ENCODE results near the gene GLI3.

Gene GLI3

DNA sequence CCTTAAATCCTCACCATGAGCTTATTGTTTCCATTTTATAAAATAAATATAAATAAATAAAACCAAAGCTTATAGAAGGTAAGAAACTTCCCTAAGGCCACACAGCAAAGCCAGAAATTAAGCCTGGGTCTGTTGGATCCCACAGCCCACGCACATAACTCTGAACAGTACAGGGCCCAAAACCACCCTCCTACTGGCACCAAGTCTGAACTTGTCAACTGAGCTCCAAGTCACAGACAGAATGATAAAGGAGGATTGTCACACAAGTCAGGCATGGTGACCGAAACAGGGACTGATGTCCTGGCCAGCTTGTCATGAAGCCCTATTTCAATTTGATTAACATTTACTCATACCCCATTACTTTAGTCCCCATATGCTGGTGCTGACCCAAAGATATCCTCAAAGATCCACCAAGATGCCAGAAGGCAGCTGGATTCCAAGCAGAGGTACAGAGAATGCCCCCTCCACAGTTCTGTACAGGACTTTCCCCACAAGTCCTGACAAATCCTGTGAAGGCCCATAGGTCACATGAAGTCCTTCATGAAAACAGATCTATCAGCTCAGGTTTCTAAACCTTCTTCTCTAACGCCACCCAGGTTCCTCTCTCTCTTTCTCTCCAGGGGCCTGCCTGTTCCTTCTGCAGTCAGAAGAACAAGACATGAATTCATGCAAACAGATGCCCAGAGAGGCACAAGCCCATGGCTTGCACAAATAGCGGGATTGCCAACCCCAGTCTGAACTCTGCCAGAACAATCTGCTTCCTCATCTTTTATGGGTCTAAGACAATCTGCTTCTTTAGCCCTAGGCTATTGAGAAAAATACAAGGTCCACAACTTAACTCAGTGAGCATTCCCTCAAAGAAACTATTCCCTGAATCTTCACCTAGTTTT lies 60.9 kb downstream of the GLI3 start:
- DNase-seq (ENCODE audit: low read depth) = no peak

DNA sequence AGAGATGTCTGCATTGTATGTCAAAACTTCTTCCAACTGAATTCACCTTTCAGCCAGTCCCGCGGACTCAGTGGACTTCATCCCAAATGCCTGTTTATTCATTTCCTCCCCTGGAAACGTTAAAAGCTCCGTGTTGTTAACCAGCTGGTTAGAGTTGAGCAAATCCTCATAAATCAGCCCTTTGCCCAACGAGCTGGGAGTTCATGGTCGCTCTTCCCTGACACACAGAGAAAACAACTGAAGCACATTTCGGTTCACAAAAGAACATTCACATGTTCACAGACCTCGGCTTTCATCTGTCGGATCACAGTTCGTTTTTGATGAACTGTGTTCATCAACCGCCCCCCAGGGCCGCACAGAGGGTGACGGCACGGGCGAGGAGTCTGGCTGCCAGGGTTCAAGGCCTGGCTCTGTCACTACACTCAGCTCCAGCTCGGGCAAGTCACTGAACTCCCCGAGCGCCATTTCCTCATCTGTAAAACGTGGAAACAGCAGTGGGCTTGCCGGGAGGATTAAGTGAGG lies 62.6 kb downstream of the GLI3 start:
- no peak for DNase-seq (ENCODE audit: low read depth)

DNA sequence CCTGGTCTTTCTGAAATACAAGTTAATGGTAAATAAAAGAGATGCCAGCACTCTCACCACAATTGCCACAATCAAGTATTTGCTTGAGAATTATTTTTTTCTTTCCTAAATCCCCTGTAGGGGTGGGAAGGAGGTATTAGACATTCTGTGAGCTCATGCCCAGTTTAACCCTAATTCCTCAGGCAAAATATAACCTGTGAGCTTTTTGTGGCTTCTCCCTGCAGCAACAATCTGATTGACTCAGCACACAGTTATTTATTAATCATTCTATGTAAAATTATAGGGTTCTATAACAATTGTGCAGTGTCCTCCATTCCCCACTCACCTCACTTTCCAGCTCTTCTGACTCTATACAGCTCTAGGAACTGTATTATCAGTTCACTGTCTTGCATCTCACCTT lies 66.3 kb downstream of the GLI3 start:
- no peak for DNase-seq (ENCODE audit: low read depth)

DNA sequence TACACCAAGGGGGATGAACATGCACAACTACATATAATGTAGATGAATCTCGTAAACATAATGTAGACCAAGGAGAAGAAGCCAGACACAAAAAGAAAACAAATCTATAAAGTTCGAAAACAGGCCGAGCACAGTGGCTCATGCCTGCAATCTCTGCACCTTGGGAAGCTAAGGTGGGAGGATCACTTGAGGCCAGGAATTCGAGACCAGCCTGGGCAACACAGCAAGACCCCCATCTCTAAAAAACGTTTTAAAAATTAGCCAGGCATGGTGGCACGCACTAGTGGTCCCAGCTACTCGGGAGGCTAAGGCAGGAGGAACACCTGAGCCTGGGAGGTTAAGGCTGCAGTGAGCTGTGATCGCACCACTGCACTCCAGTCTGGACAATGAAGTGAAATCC lies 68.5 kb downstream of the GLI3 start:
- no peak for DNase-seq (ENCODE audit: low read depth)

DNA sequence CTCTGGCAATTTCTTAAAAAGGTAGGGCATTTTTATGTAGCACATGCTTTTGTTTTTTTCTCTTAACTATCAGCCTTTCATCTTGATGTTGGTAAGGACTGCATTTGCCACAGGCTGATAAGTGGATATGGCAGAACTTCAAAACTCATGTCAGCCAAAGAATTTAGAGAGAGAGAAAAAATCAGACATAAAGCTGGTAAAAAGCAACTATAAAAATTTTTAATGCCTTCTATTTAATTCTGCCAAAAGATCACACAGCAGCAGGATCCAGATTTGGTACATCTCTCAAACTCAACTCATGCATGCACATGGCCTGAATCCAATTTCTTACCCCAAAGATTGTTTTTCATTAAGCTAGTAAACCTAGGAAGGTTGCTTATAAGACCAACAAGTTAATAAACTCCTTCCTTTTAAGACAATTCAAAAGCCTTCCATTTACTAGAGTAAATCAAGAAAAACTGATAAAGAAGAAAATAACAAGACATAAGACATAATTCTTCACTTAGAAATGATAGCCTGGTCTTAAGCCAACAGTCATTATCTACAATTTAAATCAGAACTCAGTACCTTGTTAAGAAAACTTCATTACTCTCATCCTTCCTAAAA lies 69.3 kb downstream of the GLI3 start:
- no peak for DNase-seq (ENCODE audit: low read depth)

DNA sequence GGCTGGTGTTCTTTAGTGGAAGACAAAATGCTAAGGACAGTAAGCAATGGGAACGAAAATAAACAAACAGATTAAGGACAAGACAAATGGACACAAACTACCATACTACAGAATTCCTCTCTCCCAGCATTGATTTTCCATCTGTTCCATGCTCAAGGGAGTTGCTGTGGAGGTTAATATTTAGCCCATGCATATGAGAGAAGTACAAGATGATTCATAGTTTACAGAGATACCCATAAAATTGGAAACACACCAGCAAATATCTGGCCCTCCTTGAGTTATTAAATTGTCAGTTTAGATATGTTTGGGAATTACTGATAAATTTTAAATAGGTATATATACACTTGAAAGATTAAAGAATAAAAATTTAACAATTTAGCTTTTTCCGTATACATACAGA lies 69.8 kb downstream of the GLI3 start:
- DNase-seq (ENCODE audit: low read depth) = no peak

DNA sequence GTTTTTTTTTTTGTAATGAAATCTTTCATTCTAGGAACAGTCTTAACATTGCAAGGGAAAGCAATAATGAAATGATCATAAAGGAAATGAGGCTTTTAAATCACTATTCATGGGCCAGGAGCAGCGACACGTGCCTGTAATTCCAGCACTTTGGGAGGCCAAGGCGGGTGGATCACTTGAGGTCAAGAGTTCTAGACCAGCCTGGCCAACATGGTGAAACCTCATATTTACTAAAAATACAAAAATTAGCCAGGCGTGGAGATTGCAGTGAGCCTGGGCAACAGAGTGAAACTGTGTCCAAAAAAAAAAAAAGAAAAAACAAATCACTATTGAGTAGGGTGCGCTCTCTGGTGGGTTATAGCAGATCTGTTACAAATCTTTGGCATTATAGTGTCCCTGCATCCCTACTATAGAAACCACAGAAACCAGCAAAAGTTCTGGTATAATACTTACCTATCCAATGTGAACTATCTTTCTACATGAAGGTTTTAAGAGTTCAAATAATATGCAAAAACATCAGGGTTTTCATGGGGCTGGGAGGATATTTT lies 72.1 kb downstream of the GLI3 start:
- DNase-seq (ENCODE audit: low read depth) = no peak

DNA sequence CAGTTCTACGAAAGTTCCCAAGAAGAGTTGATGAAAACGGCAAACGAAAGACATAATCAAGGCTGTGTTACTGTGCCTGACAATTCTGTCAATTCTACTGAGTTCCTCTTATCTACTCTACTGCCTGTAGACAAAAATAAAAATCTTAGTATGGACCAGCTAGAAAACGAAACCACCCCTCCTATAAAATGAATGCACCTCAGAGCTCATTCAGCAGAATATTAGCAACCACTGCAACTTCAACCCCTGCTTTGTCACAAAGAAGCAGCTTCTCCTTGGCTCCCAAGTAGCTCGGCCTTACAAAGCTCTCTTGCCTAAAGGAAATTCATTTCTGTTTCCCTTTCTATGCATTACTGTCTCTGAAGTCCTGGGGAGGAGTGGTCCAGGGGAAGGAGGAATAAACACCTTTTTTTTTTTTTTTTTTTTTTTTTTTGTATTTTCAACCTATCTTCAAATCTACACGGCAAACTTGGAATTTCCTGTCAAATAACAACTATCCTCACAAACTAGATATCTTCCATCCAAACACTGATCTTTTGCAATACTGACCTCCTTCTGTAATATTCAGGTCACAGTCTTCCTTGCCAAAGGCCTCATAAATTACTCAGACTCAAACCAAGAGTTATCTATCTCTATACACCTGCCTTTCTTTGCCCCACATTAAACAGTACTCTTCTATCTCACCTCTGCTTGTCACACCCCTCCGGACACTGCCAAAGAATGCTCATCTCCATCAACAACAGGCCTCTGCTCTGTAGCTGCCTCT lies 74.3 kb downstream of the GLI3 start:
- DNase-seq (ENCODE audit: low read depth) = no peak

DNA sequence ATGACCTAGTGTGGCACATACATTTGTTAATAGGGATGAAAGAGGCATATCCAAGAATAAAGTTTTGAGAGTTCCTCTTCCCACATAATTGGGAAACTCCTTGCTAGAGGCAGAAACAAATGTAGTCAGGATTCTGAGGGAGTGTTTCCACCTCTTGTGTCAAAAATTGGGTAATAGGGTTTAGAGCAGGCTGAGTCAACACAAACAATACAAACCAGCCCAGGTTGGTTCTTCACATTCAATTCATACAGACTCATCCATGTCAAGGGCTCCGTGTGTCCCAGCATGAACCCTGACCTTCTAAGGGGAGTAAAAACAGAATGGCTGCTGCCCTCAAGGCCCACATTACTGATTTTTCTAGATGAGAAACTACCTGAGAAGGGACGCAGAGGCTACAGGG lies 75.3 kb downstream of the GLI3 start:
- no peak for DNase-seq (ENCODE audit: low read depth)

DNA sequence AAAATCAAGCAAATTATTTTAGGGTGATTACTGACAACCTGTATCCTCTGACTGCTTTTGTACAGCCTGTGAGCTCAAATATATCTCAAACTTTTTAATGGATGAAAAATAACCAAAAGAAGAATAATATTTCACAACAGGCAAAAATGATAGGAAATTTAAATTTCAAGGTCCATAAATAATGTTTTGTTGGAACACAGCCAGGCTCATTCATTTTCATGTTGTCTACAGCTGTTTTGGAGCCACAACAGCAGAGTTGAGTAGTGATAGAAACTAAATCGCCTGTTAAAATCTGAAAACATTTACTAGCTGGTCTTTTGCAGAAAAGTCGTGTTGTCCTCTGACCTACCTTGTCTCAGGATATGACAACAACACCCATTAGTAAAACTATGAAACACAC lies 75.9 kb downstream of the GLI3 start:
- no peak for DNase-seq (ENCODE audit: low read depth)

DNA sequence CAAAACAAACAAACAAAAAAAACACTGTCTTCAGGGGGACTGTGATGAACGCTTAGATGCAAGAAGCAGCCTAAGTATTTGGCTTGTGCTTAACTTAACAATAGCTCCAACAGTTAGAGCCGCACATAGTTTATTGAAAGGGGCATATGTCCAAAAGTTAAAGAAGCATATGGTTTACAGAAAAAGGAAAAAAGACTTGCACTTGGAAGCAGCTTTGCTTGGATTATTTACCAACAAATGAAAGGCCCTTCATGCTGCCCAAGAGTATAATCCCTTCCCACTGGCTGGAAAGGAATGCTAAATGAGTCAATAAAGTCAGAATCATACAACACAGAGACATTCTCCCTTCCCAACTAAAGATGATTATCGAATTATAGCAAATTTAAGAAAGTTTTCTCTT lies 77.9 kb downstream of the GLI3 start:
- no peak for DNase-seq (ENCODE audit: low read depth)

DNA sequence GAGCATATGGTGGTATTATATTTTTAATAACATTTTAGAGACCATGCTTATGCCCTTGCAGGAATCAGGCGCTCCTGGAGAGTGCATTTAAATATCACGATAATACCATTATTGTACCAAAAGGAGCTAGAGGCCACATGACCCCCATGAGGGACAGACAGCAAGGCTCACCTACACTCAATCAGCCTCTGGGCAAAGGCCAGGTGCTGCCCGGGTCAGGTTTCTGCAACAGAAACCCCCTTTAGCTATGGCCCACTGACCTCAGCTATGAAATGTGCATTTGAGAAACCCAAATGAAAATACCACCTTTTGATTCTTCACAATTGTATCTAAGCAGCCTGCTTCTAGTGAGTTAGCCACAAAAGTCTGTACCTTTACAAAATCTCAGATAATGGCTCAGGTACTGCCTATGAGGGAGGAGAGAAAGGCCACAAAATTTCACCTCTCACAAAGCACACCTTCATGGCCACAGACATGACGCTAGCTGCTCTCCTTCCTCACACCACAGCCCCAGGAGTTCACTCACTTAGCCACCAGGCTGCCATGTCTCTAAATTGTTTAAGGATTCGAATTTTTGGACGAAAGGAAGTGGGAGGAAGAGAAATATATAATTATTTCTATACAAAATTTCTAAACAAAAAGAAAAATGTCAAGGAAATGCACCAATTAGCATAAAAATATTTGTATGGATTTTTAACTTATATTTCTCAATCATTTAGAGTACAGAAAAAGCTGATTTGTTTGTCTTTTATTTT lies 79.9 kb downstream of the GLI3 start:
- DNase-seq (ENCODE audit: low read depth) = no peak

DNA sequence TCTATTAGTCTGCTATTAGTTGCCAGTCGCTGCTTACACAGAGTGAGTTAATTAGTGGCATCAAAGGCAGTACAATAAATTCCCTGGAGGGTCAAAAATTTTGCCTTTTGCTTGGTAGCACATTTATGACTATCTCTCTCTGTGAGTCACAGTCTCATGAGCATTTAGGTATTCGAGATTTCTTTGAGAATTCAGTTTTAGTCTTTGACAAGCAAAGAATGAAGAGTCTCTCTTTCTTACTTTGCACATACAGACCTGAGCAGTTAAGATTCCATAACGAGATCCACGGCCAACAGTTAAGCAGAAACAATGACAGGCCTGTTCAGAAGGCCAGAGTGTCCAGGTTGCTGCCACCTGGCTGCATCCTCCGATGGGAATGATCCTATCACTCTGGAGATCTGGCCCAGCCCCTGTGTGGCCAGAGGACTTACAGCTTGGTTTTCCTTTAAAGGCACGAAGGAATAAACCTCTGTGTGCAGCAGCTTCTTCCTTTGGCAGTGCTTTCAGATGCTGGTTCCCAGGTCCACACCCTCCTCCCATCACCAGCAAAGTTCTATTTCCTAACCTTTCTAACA lies 80.6 kb downstream of the GLI3 start:
- DNase-seq (ENCODE audit: low read depth) = no peak

DNA sequence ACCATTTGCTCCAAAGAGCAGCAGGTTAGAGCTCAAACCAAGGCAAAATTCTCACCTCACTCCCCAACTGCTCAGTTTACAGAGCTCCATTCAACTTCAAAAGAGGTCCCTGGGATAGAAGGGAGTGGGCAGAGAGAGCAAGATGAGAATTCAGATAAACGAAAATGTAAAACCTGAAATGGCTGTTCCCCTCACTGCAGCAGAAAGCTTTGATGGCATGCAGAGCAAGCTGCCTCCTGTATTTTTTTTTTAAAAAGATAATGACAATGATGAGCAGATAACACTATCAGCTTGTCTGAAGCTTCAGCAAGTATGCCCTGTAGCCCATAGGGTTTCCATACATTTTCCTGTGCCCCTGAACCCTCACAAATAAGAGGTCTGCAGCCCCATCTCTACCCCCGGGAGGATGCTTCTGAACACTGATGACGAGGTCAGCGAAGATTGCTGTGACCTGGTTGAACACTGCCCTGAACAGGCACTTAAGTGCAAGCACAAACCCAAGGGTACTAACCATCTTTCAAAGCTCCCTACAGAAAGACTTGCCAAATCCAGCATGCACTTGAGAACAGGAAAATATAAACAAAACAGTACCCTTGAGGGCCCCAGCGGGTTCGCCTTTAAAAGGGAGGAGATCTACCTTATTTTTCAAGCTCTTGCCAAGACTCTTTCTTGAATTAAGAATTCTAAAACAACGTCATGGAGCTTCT lies 81.3 kb downstream of the GLI3 start:
- DNase-seq (ENCODE audit: low read depth) = no peak

DNA sequence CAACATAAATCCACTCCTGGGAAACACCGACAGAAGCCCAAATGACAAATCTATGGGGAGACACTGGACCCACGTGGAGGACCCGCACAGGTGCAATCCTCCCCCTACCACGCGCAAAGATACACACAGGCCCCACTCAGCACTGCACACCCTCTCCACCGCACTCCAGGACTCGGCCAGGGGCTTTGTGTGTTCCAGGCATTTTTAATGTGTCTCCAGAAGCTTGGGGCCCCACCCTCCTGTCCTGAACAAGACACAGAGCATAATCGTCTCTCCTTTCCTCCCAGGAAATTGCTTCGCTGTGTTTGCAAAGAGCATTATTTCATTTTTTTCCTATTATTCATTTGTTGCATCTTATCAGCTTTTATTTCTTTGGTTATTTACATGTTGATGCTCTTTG lies 82.8 kb downstream of the GLI3 start:
- no peak for DNase-seq (ENCODE audit: low read depth)

DNA sequence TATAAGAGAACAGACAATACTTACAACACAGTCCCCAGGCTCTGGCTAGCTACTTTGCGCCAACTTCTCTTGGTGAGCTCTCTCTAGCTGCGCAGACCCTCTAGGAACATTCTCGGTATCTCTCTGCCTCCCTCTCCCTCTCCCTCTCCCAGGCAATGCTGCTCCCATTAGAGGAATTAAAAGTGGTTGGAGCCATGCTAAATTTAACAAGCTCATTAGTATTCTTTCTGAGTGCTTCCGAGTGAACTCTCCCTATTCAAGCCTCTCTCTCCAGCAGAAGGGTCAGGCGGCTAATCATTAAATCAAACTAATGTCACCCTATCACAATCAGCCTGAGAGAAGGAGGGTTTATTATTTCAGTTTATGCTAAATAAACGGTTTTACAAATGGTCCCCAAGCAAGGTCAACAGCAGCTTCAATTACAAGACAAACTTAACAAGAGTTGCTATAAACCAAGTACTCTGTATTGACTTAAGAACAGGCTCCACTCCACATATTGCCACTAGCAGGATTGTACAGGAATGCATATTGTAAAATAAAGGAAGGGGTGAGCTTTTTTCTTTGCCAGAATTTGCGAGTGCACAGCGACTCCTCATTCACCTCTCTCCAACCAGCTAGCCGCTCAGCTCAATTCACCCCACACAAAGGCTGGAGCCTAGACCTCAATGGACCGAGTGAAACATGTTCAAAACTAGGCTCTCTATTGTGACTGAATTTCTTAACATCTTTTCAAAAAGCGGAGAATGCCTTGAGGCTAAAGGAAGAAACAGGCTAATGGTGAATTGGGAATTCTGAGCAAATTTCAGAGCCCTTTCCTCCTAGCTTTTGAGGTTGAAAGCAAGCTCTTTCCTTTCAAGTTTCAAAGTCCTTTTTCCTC lies 84.4 kb downstream of the GLI3 start:
- DNase-seq (ENCODE audit: low read depth) = no peak

DNA sequence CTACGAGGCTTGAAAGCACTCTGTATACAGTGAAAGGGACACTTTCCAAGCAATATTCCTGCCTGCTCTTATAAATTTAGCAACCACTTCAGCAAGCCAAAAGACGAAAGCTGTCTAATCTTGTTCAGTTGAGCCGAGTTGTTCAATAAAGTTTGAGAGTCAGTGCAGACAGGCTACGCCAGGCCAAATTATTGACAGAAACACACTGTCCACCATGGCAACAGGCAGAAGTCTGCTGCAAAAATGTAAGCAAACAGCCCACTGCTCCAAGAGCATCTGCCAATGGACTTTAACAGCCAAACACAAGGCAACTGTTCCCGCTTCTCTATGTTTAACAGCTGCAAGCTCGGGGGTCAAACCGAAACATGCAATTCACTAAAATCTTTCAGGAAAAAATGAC lies 85.7 kb downstream of the GLI3 start:
- no peak for DNase-seq (ENCODE audit: low read depth)

DNA sequence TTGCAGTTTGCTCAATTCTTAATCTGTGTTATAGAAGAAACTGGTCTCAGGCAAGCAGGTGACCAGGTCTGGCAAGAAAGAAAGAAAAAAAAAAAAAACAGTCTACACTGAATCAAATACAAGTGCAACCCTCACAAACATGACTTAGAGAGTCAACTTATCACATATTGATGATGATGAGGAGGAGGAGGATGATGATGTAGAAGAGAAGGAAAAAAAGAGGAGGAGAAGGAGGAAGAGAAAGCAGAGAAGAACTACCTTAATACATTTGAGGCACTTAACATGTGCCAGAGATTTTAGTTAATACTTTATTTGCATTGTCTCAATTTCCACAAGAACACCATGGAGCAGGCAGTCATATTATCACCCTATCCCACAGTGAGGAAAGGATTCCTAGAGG lies 91.5 kb downstream of the GLI3 start:
- no peak for DNase-seq (ENCODE audit: low read depth)

DNA sequence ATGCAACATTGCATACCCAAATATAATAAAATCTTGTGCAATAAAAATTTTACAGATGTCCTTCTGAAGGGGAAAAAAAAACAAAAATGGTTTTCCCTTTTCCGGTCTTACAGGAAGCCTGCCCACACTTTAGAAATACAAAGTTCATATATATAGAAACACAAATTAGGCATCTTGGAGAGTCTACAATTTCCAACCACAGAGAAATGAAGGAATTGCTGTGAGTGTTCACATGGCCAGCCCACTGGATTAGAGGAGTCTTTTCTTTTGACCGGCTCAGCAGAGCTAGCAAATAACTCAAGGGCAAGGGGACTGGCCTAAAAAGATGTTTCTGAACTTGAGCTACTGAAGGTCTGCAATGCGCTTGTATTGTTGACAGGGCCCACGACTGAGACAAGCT lies 92.4 kb downstream of the GLI3 start:
- no peak for DNase-seq (ENCODE audit: low read depth)

Measured in stimulated activated CD8-positive, alpha-beta memory T cell treated with anti-CD3 and anti-CD28 coated beads, Interleukin-12 subunit alpha, Interleukin-12 subunit beta, amount 100 ng/mL, for 4 hours (primary cell).